HK-2 (cell line): Measurements from ENCODE around the gene PAM.

Source experiments
- DNase-seq: peaks from one replicate; pipeline ENCODE4 v3.0.0-alpha.2; 2018; ENCODE audit not compliant: unreplicated experiment

The PAM gene

GRCh38 chr5:102754767-102755431, at the start of gene PAM:
TSS of gene PAM (plus strand) at chr5:102755305. CDS start at chr5:102866196, 110,891 bp downstream.
- DNase-seq = peak; percentile 83

GRCh38 chr5:102711525-102712385, 43.4 kb upstream of the PAM start:
- DNase-seq = no peak

- no peak for DNase-seq
These were observed 41.8 kb upstream of the PAM start for GRCh38 chr5:102713278-102713677.

GRCh38 chr5:102713682-102714231, 41.3 kb upstream of the PAM start:
- no peak for DNase-seq

- no peak for DNase-seq
These were observed 39.9 kb upstream of the PAM start for GRCh38 chr5:102715082-102715807.

GRCh38 chr5:102716017-102716416, 39.1 kb upstream of the PAM start:
- DNase-seq = no peak

- DNase-seq = no peak
These were observed 36.3 kb upstream of the PAM start for GRCh38 chr5:102718819-102719218.

- no peak for DNase-seq
These were observed 35.2 kb upstream of the PAM start for GRCh38 chr5:102719886-102720285.

- no peak for DNase-seq
These were observed 34.1 kb upstream of the PAM start for GRCh38 chr5:102720969-102721368.

- no peak for DNase-seq
These were observed 32.2 kb upstream of the PAM start for GRCh38 chr5:102722931-102723330.

- no peak for DNase-seq
These were observed 23.4 kb upstream of the PAM start for GRCh38 chr5:102731693-102732092.

GRCh38 chr5:102733534-102733933, 21.6 kb upstream of the PAM start:
- no peak for DNase-seq

GRCh38 chr5:102737161-102737560, 17.9 kb upstream of the PAM start:
- DNase-seq = no peak

- no peak for DNase-seq
These were observed 17.2 kb upstream of the PAM start for GRCh38 chr5:102737805-102738469.

- no peak for DNase-seq
These were observed 14.6 kb upstream of the PAM start for GRCh38 chr5:102740515-102740914.

GRCh38 chr5:102742215-102742614, 12.9 kb upstream of the PAM start:
- no peak for DNase-seq

- no peak for DNase-seq
These were observed 11.2 kb upstream of the PAM start for GRCh38 chr5:102743900-102744299.

- no peak for DNase-seq
These were observed 7.5 kb upstream of the PAM start for GRCh38 chr5:102747386-102748166.

GRCh38 chr5:102749416-102750030, 5.6 kb upstream of the PAM start:
- no peak for DNase-seq

GRCh38 chr5:102750151-102750834, 4.8 kb upstream of the PAM start:
- no peak for DNase-seq
